Prostate gland (tissue), 2 donors: ENCODE measurements around the gene BICDL1.

Experiments used
- CTCF ChIP-seq, 4 experiments: fragments of 200-600 bp in 2 of 4; fragments of 450-650 bp in 2 of 4; sonication (generic) in 2 of 4; IDR thresholded peaks; 1 replicate in 3 of 4; 2 replicates in 1 of 4; pipeline ENCODE4 v1.5.1; 2016 to 2019; ENCODE audit warnings: antibody characterized with exemption in 4 of 4, mild to moderate bottlenecking in 2 of 4, moderate library complexity in 2 of 4
- POLR2A ChIP-seq: fragments of 450-650 bp; IDR thresholded peaks from one replicate; pipeline ENCODE4 v1.6.1; 2016; ENCODE audit warnings: antibody characterized with exemption, mild to moderate bottlenecking
- POLR2AphosphoS5 ChIP-seq: sonication (generic); formaldehyde crosslinking; IDR thresholded peaks from one replicate; pipeline ENCODE4 v1.6.1; 2017; ENCODE audit warnings: antibody characterized with exemption

DNA sequence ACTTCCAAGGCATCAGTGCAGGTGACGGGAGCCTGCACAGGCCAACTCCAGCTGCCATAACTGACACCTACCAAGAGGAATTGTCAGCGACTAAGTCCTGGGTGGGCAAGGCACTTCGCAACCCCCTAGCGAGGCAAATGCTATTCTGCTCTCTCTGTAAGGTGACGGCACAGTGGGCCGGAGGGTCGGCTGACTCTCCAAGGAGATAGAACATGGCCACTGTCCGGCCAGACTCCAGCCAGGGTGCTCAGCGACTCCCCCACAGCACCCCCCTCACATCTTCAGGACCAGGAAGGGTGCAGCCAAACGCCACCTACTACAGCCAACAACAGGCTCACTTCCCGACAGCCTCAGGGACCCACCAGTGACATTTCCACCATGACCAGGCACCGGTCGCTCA, 114.3 kb downstream of the BICDL1 start:
- no peak for TF ChIP-seq CTCF (IDR thresholded peaks at IDR 0.05)
- TF ChIP-seq POLR2A = no peak
- TF ChIP-seq POLR2AphosphoS5 = no peak
